Neural cell (in vitro differentiated cells): ENCODE data around the gene CKAP2. TPM values are rescaled to one million over a fixed set of nuclear protein-coding genes. Genes with fewer than 3 reads are reported as not detected.

Experiments
- H2AFZ ChIP-seq: fragments of 200-600, 300-800 bp; sonication (generic), shearing (Covaris generic); 2 replicates; pipeline ENCODE4 v1.6.0; 2014; ENCODE audit warnings: low read depth, mild to moderate bottlenecking, antibody characterized with exemption, low read length, moderate library complexity
- H3F3A ChIP-seq: fragments of 200-600 bp; shearing (Covaris generic); 2 replicates; pipeline ENCODE4 v1.6.1; 2016; ENCODE audit warnings: mild to moderate bottlenecking, moderate library complexity, mixed read lengths, antibody characterized with exemption, low read length; ENCODE audit not compliant: insufficient read depth, poor library complexity, severe bottlenecking
- H3K27ac ChIP-seq: fragments of 200-600, 300-800 bp; sonication (generic), shearing (Covaris generic); 2 replicates; pipeline ENCODE4 v1.5.1; 2014; ENCODE audit warnings: mild to moderate bottlenecking, low read length, moderate library complexity
- H3K27me3 ChIP-seq: fragments of 300-800, 200-600 bp; sonication (generic), shearing (Covaris generic); 2 replicates; pipeline ENCODE4 v1.6.0; 2014; ENCODE audit warnings: mild to moderate bottlenecking, low read depth, low read length, moderate library complexity; ENCODE audit not compliant: insufficient read depth
- H3K36me3 ChIP-seq: fragments of 300-800, 200-600 bp; sonication (generic), shearing (Covaris generic); 2 replicates; pipeline ENCODE4 v1.5.1; 2014; ENCODE audit warnings: mild to moderate bottlenecking, antibody characterized with exemption, low read length, moderate library complexity; ENCODE audit not compliant: insufficient read depth
- H3K4me2 ChIP-seq: fragments of 300-800, 200-600 bp; sonication (generic), shearing (Covaris generic); 2 replicates; pipeline ENCODE4 v1.6.0; 2014; ENCODE audit warnings: mild to moderate bottlenecking, low read length
- H3K4me3 ChIP-seq: fragments of 300-800, 200-600 bp; sonication (generic), shearing (Covaris generic); 2 replicates; pipeline ENCODE4 v1.5.1; 2014; ENCODE audit warnings: mild to moderate bottlenecking, low read length, moderate library complexity
- H3K79me2 ChIP-seq: fragments of 200-600 bp; shearing (Covaris generic); replicated peaks from 2 replicates; pipeline ENCODE4 v1.6.0; 2014; ENCODE audit warnings: mild to moderate bottlenecking, low read length, moderate library complexity; ENCODE audit not compliant: insufficient read depth
- H3K9ac ChIP-seq: fragments of 300-800, 200-600 bp; sonication (generic), shearing (Covaris generic); 2 replicates; pipeline ENCODE4 v1.6.1; 2016; ENCODE audit warnings: mild to moderate bottlenecking, low read length, mixed read lengths
- H3K9me2 ChIP-seq: fragments of 200-600 bp; shearing (Covaris generic); 2 replicates; pipeline ENCODE4 v1.6.1; 2016; ENCODE audit warnings: mild to moderate bottlenecking, low read length, mixed read lengths; ENCODE audit not compliant: insufficient read depth
- H3K9me3 ChIP-seq: fragments of 200-600, 300-800 bp; sonication (generic), shearing (Covaris generic); 2 replicates; pipeline ENCODE4 v1.6.1; 2016; ENCODE audit warnings: mild to moderate bottlenecking, mixed run types, low read length, moderate library complexity, mixed read lengths
- H4K20me1 ChIP-seq: fragments of 200-600 bp; shearing (Covaris generic); 2 replicates; pipeline ENCODE4 v1.6.1; 2016; ENCODE audit warnings: mild to moderate bottlenecking, mixed run types; ENCODE audit not compliant: insufficient read depth
- EP300 ChIP-seq: fragments of 450-650 bp; conservative IDR thresholded peaks from 2 replicates; pipeline ENCODE4 v1.6.1; 2014; ENCODE audit warnings: antibody characterized with exemption, mild to moderate bottlenecking, moderate library complexity; ENCODE audit not compliant: poor library complexity, severe bottlenecking
- EZH2 ChIP-seq: fragments of 200-600, 300-800 bp; shearing (Covaris generic), sonication (generic); IDR thresholded peaks from 2 replicates; pipeline ENCODE4 v1.6.1; 2014; ENCODE audit warnings: antibody characterized with exemption, low read length, borderline replicate concordance, mild to moderate bottlenecking; ENCODE audit not compliant: insufficient read depth, poor library complexity, severe bottlenecking
- MXI1 ChIP-seq: fragments of 450-650 bp; conservative IDR thresholded peaks from 2 replicates; pipeline ENCODE4 v1.6.1; 2014; ENCODE audit warnings: antibody characterized with exemption, mild to moderate bottlenecking; ENCODE audit not compliant: poor library complexity, severe bottlenecking
- POLR2AphosphoS5 ChIP-seq: IDR thresholded peaks from 2 replicates; pipeline ENCODE4 v1.6.1; 2012
- RAD21 ChIP-seq: fragments of 450-650 bp; conservative IDR thresholded peaks from 2 replicates; pipeline ENCODE4 v1.6.1; 2014; ENCODE audit warnings: antibody characterized with exemption, mild to moderate bottlenecking, moderate library complexity
- SMC3 ChIP-seq: fragments of 450-650 bp; conservative IDR thresholded peaks from 2 replicates; pipeline ENCODE4 v1.6.1; 2014; ENCODE audit warnings: antibody characterized with exemption, mild to moderate bottlenecking, moderate library complexity; ENCODE audit not compliant: poor library complexity
- TAF1 ChIP-seq: IDR thresholded peaks from 2 replicates; pipeline ENCODE4 v1.6.1; 2012; ENCODE audit warnings: low read depth
- polyA plus RNA-seq: library from polyadenylated mRNA; depleted of rRNA; stranded (reverse); fragments of >200 nt; gene quantifications from 2 replicates; pipeline ENCODE4 v1.2.3, GENCODE V29; 2014
- TF ChIP-seq, protein P1 (sequence below): IDR thresholded peaks from 2 replicates; pipeline ENCODE4 v1.6.1; 2012; ENCODE audit warnings: borderline replicate concordance
- TF ChIP-seq, protein P2 (sequence below): fragments of 450-650 bp; IDR thresholded peaks from 2 replicates; pipeline ENCODE4 v1.5.1; 2014; ENCODE audit warnings: antibody characterized with exemption, mild to moderate bottlenecking, moderate library complexity; ENCODE audit not compliant: poor library complexity, severe bottlenecking

CKAP2 gene
- polyA plus RNA-seq, 1 donor from 2014 or later, result 19.1 TPM

DNA sequence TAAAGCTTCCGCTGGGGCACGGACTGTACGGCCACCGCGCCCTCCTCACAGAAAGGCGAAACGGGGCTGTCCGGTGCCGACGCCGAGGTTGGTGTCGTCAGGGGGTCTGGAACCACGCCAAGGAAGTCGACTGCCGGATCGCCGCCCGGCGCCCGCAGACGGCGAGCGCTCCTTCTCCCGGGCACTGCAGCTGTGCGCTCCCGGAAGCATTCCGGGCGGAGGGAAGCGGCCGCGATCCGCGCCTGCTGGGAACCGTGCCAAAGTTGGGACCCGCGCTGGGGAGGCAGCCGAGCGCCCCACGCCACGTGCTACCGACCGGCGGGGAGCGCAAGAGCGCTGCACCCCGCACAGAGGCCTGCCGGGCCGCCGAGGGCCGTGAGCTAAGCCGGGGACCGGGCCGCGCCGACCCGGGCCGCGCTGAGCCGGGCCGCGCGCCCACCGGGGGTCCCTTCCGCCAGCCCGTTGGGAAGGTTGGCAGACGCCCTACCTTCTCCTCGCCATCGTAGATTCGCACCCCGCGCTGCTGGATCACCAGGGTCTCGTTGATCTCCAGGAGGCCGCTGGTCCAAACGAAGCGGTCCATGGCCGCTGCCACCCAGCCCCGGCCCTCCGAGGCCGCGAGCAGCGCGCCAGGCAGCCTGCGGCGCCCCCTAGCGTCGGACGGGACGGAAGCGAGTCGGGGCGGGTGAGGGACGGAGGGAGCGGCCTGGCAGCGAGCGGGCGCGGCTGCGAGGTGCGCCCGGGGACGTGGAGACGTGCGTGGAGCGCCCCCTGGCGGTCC is 5.1 kb upstream of the CKAP2 start, which contains the start of gene VPS36:
TSS of gene VPS36 (minus strand) at position 623 of the 781 bp plus-strand sequence. CDS start at position 583, 40 bp downstream.
- H3F3A ChIP-seq, result no peaks in the 10 kb centered on the region
- H3K27me3 ChIP-seq, result no peaks in the 10 kb centered on the region
- TF ChIP-seq EP300 (peak; percentile 59), MXI1 (peak; percentile 85), EZH2 (no peak), TAF1 (peak; percentile 31), RAD21 (peak; percentile 82), SMC3 (peak; percentile 79), POLR2AphosphoS5 (peak; percentile 91)
- TF ChIP-seq, protein P1, sequence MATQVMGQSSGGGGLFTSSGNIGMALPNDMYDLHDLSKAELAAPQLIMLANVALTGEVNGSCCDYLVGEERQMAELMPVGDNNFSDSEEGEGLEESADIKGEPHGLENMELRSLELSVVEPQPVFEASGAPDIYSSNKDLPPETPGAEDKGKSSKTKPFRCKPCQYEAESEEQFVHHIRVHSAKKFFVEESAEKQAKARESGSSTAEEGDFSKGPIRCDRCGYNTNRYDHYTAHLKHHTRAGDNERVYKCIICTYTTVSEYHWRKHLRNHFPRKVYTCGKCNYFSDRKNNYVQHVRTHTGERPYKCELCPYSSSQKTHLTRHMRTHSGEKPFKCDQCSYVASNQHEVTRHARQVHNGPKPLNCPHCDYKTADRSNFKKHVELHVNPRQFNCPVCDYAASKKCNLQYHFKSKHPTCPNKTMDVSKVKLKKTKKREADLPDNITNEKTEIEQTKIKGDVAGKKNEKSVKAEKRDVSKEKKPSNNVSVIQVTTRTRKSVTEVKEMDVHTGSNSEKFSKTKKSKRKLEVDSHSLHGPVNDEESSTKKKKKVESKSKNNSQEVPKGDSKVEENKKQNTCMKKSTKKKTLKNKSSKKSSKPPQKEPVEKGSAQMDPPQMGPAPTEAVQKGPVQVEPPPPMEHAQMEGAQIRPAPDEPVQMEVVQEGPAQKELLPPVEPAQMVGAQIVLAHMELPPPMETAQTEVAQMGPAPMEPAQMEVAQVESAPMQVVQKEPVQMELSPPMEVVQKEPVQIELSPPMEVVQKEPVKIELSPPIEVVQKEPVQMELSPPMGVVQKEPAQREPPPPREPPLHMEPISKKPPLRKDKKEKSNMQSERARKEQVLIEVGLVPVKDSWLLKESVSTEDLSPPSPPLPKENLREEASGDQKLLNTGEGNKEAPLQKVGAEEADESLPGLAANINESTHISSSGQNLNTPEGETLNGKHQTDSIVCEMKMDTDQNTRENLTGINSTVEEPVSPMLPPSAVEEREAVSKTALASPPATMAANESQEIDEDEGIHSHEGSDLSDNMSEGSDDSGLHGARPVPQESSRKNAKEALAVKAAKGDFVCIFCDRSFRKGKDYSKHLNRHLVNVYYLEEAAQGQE, result peak; percentile 44
- TF ChIP-seq, protein P2, sequence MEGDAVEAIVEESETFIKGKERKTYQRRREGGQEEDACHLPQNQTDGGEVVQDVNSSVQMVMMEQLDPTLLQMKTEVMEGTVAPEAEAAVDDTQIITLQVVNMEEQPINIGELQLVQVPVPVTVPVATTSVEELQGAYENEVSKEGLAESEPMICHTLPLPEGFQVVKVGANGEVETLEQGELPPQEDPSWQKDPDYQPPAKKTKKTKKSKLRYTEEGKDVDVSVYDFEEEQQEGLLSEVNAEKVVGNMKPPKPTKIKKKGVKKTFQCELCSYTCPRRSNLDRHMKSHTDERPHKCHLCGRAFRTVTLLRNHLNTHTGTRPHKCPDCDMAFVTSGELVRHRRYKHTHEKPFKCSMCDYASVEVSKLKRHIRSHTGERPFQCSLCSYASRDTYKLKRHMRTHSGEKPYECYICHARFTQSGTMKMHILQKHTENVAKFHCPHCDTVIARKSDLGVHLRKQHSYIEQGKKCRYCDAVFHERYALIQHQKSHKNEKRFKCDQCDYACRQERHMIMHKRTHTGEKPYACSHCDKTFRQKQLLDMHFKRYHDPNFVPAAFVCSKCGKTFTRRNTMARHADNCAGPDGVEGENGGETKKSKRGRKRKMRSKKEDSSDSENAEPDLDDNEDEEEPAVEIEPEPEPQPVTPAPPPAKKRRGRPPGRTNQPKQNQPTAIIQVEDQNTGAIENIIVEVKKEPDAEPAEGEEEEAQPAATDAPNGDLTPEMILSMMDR, result peak; percentile 100
- no peaks in the 10 kb centered on the region for H3K9me3 ChIP-seq
- peak within 1 kb of the TSS; percentile 97 for H3K4me3 ChIP-seq
- peak within 1 kb of the TSS; percentile 84 for H3K9ac ChIP-seq
- peak within 1 kb of the TSS; percentile 80 for H2AFZ ChIP-seq
- H4K20me1 ChIP-seq, result no peaks in the 10 kb centered on the region
- no peaks in the 10 kb centered on the region for H3K9me2 ChIP-seq
- peak within 1 kb of the TSS; percentile 99 for H3K4me2 ChIP-seq
- peak within 1 kb of the TSS; percentile 72 for H3K27ac ChIP-seq
- no peaks in the 10 kb centered on the region for H3K36me3 ChIP-seq
- peaks cover 33% of the 10 kb centered on the region for H3K79me2 ChIP-seq

DNA sequence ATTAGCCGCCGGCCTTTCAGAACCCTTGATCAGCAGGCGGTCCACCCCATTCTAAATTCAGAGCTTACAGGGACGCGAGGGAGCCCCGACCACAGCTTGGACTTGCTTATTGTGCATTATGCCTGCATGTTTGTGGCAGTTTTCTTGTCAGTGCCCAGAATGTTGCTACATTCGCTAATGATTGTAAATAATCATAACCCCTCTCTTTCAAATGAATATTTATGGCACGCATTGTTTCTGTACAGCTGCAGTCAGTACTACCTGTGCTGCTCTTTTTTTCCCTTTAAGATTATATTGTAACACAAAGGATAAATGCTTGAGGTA is 4.5 kb upstream of the CKAP2 start:
- H3K4me2 ChIP-seq, result peak overlapping the region; percentile 54
- TF ChIP-seq EZH2 (no peak), TAF1 (no peak), POLR2AphosphoS5 (no peak), EP300 (no peak), MXI1 (no peak), SMC3 (no peak), RAD21 (no peak)
- TF ChIP-seq, protein P1, result no peak
- TF ChIP-seq, protein P2, result no peak
- H3K27me3 ChIP-seq, result no peaks in the 10 kb centered on the region
- H3K36me3 ChIP-seq, result no peaks in the 10 kb centered on the region
- H3K79me2 ChIP-seq, result peaks cover 33% of the 10 kb centered on the region
- H3K9ac ChIP-seq, result peak overlapping the region; percentile 84
- H3K9me3 ChIP-seq, result no peaks in the 10 kb centered on the region
- H3F3A ChIP-seq, result no peaks in the 10 kb centered on the region
- H4K20me1 ChIP-seq, result no peaks in the 10 kb centered on the region
- H3K9me2 ChIP-seq, result no peaks in the 10 kb centered on the region
- peak overlapping the region; percentile 80 for H2AFZ ChIP-seq
- peak overlapping the region; percentile 97 for H3K4me3 ChIP-seq
- H3K27ac ChIP-seq, result peak overlapping the region; percentile 69
